Activated CD4-positive, alpha-beta T cell treated with anti-CD3 and anti-CD28 coated beads for 36 hours (primary cell): ENCODE measurements around the gene GHITM. TPM values are rescaled to one million over a fixed set of nuclear protein-coding genes. Genes with fewer than 3 reads are reported as not detected.
"Not testable (repeated sequence)": the region's sequence is repeated elsewhere in the genome, so short reads cannot be mapped to it uniquely, and the experiment has no call there.

Experiments
- ATAC-seq: fragments of 200-7000 bp; cut with Tn5 transposase; one replicate; pipeline ENCODE4 v1.10.0; 2021; ENCODE audit warnings: mild to moderate bottlenecking, moderate library complexity
- CTCF ChIA-PET: fragments of 350-600 bp; sonication (Branson Sonifier 250); formaldehyde crosslinking; loops from one replicate; lab custom pipeline; 2021; ENCODE audit warnings: antibody characterized with exemption; lab: Charles Lee
- POLR2A ChIA-PET: fragments of 350-600 bp; sonication (Branson Sonifier 250); formaldehyde crosslinking; loops from one replicate; lab custom pipeline; 2021; ENCODE audit warnings: antibody characterized with exemption, inconsistent platforms; lab: Charles Lee
- DNase-seq: peaks from one replicate; pipeline ENCODE4 v3.0.0-alpha.2; 2020
- H3K27ac Mint-ChIP-seq: one replicate; pipeline ENCODE4 v1.8.0; 2021; ENCODE audit warnings: mixed read lengths
- H3K27me3 Mint-ChIP-seq: one replicate; pipeline ENCODE4 v1.8.0; 2021; ENCODE audit warnings: mixed read lengths
- H3K36me3 Mint-ChIP-seq: one replicate; pipeline ENCODE4 v1.8.0; 2021; ENCODE audit warnings: low read depth, mixed read lengths
- H3K4me1 Mint-ChIP-seq: one replicate; pipeline ENCODE4 v1.8.0; 2021; ENCODE audit warnings: mixed read lengths
- H3K4me3 Mint-ChIP-seq: one replicate; pipeline ENCODE4 v1.8.0; 2021; ENCODE audit warnings: mild to moderate bottlenecking, moderate library complexity, mixed read lengths
- H3K9me3 Mint-ChIP-seq: one replicate; pipeline ENCODE4 v1.8.0; 2021; ENCODE audit warnings: low read depth, mixed read lengths
- intact Hi-C, 2 experiments: fragments of 100-400 bp; cut with DNase I in 1 of 2; cut with micrococcal nuclease in 1 of 2; formaldehyde crosslinking; loops; one replicate each; pipeline versions ENCODE4 v1.14.2 to v1.15.1; 2022 to 2024; cut with DNase I, micrococcal nuclease
- total RNA-seq, 2 experiments: library from RNA; stranded (reverse); gene quantifications; one replicate each; pipeline ENCODE4 v1.2.3, GENCODE V29; 2021

Gene GHITM
- total RNA-seq, 2 experiments from 2014 or later = 121 to 178 TPM

GRCh38 chr10:84163996-84164395 lies 24.7 kb downstream of the GHITM start:
- ChIA-PET POLR2A (no interaction called here), CTCF (interaction anchor here (0.6 to 1.1 kb wide), 2 partner anchors 14 to 16 kb away, joined by 3 to 6 read pairs; no protein-coding TSS in a partner anchor)
- Mint-ChIP-seq H3K4me3 (no peak overlapping the region), H3K9me3 (no peaks in the 10 kb centered on the region), H3K27me3 (no peaks in the 10 kb centered on the region), H3K27ac (no peak overlapping the region), H3K36me3 (no peaks in the 10 kb centered on the region), H3K4me1 (peaks cover 4% of the 10 kb centered on the region)
- intact Hi-C loops = no loop called here
- DNase-seq (no peak), ATAC-seq (no peak)

GRCh38 chr10:84164442-84164841 lies 25.1 kb downstream of the GHITM start:
- no peak for DNase-seq
- ChIA-PET CTCF (interaction anchor here (0.6 to 1.1 kb wide), 2 partner anchors 13 to 16 kb away, joined by 3 to 6 read pairs; no protein-coding TSS in a partner anchor), POLR2A (no interaction called here)
- H3K4me3 Mint-ChIP-seq = no peak overlapping the region
- ATAC-seq = no peak
- H3K27ac Mint-ChIP-seq = no peak overlapping the region
- intact Hi-C loops = no loop called here
- H3K9me3 Mint-ChIP-seq = no peaks in the 10 kb centered on the region
- H3K27me3 Mint-ChIP-seq = no peaks in the 10 kb centered on the region
- H3K36me3 Mint-ChIP-seq = no peaks in the 10 kb centered on the region
- no peaks in the 10 kb centered on the region for H3K4me1 Mint-ChIP-seq

- no peak for ATAC-seq
- ChIA-PET POLR2A (no interaction called here), CTCF (interaction anchor here (0.5 to 1.0 kb wide), 4 partner anchors 13 to 498 kb away, joined by 3 to 4 read pairs (median 3); no protein-coding TSS in a partner anchor)
- H3K36me3 Mint-ChIP-seq = no peaks in the 10 kb centered on the region
- intact Hi-C loops = no loop called here
- no peaks in the 10 kb centered on the region for H3K9me3 Mint-ChIP-seq
- H3K27me3 Mint-ChIP-seq = no peaks in the 10 kb centered on the region
- no peak for DNase-seq
- no peak overlapping the region for H3K27ac Mint-ChIP-seq
- H3K4me3 Mint-ChIP-seq = no peak overlapping the region
- peaks cover 3% of the 10 kb centered on the region for H3K4me1 Mint-ChIP-seq
Observed at GRCh38 chr10:84166620-84167288, 27.4 kb downstream of the GHITM start.

GRCh38 chr10:84167289-84167653 lies 28.0 kb downstream of the GHITM start:
- H3K4me3 Mint-ChIP-seq, intact Hi-C loops, ATAC-seq, H3K9me3 Mint-ChIP-seq, DNase-seq, H3K4me1 Mint-ChIP-seq, H3K36me3 Mint-ChIP-seq, POLR2A ChIA-PET, H3K27ac Mint-ChIP-seq, H3K27me3 Mint-ChIP-seq: not testable (repeated sequence)
- CTCF ChIA-PET = interaction anchor here (0.5 to 0.7 kb wide), 3 partner anchors 14 to 499 kb away, joined by 3 read pairs; no protein-coding TSS in a partner anchor

GRCh38 chr10:84168382-84168781 lies 29.1 kb downstream of the GHITM start:
- H3K4me1 Mint-ChIP-seq, POLR2A ChIA-PET, ATAC-seq, H3K36me3 Mint-ChIP-seq, H3K27me3 Mint-ChIP-seq, H3K4me3 Mint-ChIP-seq, H3K27ac Mint-ChIP-seq, DNase-seq, intact Hi-C loops, H3K9me3 Mint-ChIP-seq: not testable (repeated sequence)
- CTCF ChIA-PET = interaction anchor here (0.7 to 1.8 kb wide), 5 partner anchors 20 to 60 kb away, joined by 3 to 8 read pairs (median 3); no protein-coding TSS in a partner anchor

- CTCF ChIA-PET, intact Hi-C loops, H3K4me1 Mint-ChIP-seq, H3K36me3 Mint-ChIP-seq, H3K27me3 Mint-ChIP-seq, H3K4me3 Mint-ChIP-seq, H3K27ac Mint-ChIP-seq, ATAC-seq, H3K9me3 Mint-ChIP-seq, POLR2A ChIA-PET, DNase-seq: not testable (repeated sequence)
Observed at GRCh38 chr10:84171237-84171636, 31.9 kb downstream of the GHITM start.

GRCh38 chr10:84171700-84172466 lies 32.6 kb downstream of the GHITM start:
- POLR2A ChIA-PET, H3K4me3 Mint-ChIP-seq, H3K27me3 Mint-ChIP-seq, H3K36me3 Mint-ChIP-seq, DNase-seq, H3K4me1 Mint-ChIP-seq, H3K27ac Mint-ChIP-seq, CTCF ChIA-PET, intact Hi-C loops, H3K9me3 Mint-ChIP-seq, ATAC-seq: not testable (repeated sequence)

- DNase-seq = no peak
- POLR2A ChIA-PET = no interaction called here
- intact Hi-C loops = no loop called here
- no peak overlapping the region for H3K4me3 Mint-ChIP-seq
- CTCF ChIA-PET = interaction anchor here (1.3 kb wide), 1 partner anchor 25 kb away, joined by 4 read pairs; no protein-coding TSS in a partner anchor
- no peaks in the 10 kb centered on the region for H3K9me3 Mint-ChIP-seq
- no peaks in the 10 kb centered on the region for H3K36me3 Mint-ChIP-seq
- no peak for ATAC-seq
- peaks cover 10% of the 10 kb centered on the region for H3K4me1 Mint-ChIP-seq
- no peak overlapping the region for H3K27ac Mint-ChIP-seq
- no peaks in the 10 kb centered on the region for H3K27me3 Mint-ChIP-seq
Observed at GRCh38 chr10:84172467-84173356, 33.4 kb downstream of the GHITM start.

- H3K27me3 Mint-ChIP-seq = no peaks in the 10 kb centered on the region
- DNase-seq (no peak), ATAC-seq (no peak)
- ChIA-PET CTCF (interaction anchor here (0.7 to 1.3 kb wide), 2 partner anchors 21 to 25 kb away, joined by 3 to 4 read pairs; partner anchors contain the start of gene CDHR1), POLR2A (interaction anchor here (1.3 kb wide), 1 partner anchor 35 kb away, joined by 4 read pairs; the partner anchor contains the start of gene GHITM)
- no peaks in the 10 kb centered on the region for H3K9me3 Mint-ChIP-seq
- no peak within 1 kb of the TSS for H3K4me3 Mint-ChIP-seq
- peaks cover 10% of the 10 kb centered on the region for H3K4me1 Mint-ChIP-seq
- no peaks in the 10 kb centered on the region for H3K36me3 Mint-ChIP-seq
- intact Hi-C loops = no loop called here
- H3K27ac Mint-ChIP-seq = no peak within 1 kb of the TSS
Observed at GRCh38 chr10:84173501-84173929, 34.2 kb downstream of the GHITM start, which contains the start of gene GPR15LG. TSS of gene GPR15LG (plus strand) at chr10:84173801. CDS start at chr10:84173852, 51 bp downstream.

- H3K27ac Mint-ChIP-seq = no peak overlapping the region
Observed at GRCh38 chr10:84175436-84175835, 36.1 kb downstream of the GHITM start.

GRCh38 chr10:84176351-84176750 lies 37.0 kb downstream of the GHITM start:
- Mint-ChIP-seq H3K4me1 (peaks cover 7% of the 10 kb centered on the region), H3K27me3 (no peaks in the 10 kb centered on the region), H3K4me3 (no peak overlapping the region), H3K9me3 (no peaks in the 10 kb centered on the region), H3K36me3 (no peaks in the 10 kb centered on the region), H3K27ac (peak overlapping the region; percentile 32)
- ATAC-seq (no peak), DNase-seq (no peak)
- CTCF ChIA-PET = interaction anchor here (1.3 kb wide), 1 partner anchor 28 kb away, joined by 6 read pairs; no protein-coding TSS in a partner anchor
- intact Hi-C loops = no loop called here
- POLR2A ChIA-PET = no interaction called here

More at GRCh38 chr10:84175436-84175835, 36.1 kb downstream of the GHITM start:
- Mint-ChIP-seq H3K27me3 (no peaks in the 10 kb centered on the region), H3K4me1 (peaks cover 10% of the 10 kb centered on the region), H3K9me3 (no peaks in the 10 kb centered on the region), H3K36me3 (no peaks in the 10 kb centered on the region), H3K4me3 (no peak overlapping the region)
- CTCF ChIA-PET = interaction anchor here (1.0 kb wide), 1 partner anchor 19 kb away, joined by 3 read pairs; the partner anchor contains the start of gene CDHR1
- POLR2A ChIA-PET = no interaction called here
- intact Hi-C loops = no loop called here
- no peak for DNase-seq
- ATAC-seq = no peak
